HCT116 (cell line): Measurements from ENCODE around the gene TMEM109. TPM values are rescaled to one million over a fixed set of nuclear protein-coding genes. Genes with fewer than 3 reads are reported as not detected.
A peak's percentile ranks its signal among the peaks of the same experiment; 100 is the strongest.

Experiments
- ATAC-seq: fragments of 200-7000 bp; cut with Tn5 transposase; 2 replicates; pipeline ENCODE4 v1.9.1; 2020; ENCODE audit warnings: mild to moderate bottlenecking, moderate library complexity
- BruUV-seq: library from RNA; stranded (reverse); fragments of 400-500 nt; replicated peaks from 2 replicates; lab custom pipeline; 2021; lab: Mats Ljungman, UMichigan
- CTCF ChIA-PET: fragments of 300-600 bp; sonication (Branson Sonifier 250); formaldehyde crosslinking; loops from one replicate; lab custom pipeline; 2021; ENCODE audit warnings: antibody characterized with exemption; lab: Charles Lee
- POLR2A ChIA-PET: fragments of 300-600, 350-600 bp; sonication (Branson Sonifier 250); formaldehyde crosslinking; loops from one replicate; lab custom pipeline; 2021; ENCODE audit warnings: antibody characterized with exemption; lab: Charles Lee
- RAD21 ChIA-PET, 2 experiments: fragments of 300-600 bp; sonication (Branson Sonifier 250); formaldehyde crosslinking; loops; one replicate each; lab custom pipeline; 2023; ENCODE audit warnings: low total read pairs in 2 of 2; ENCODE audit not compliant: uncharacterized antibody in 2 of 2, unreplicated experiment in 2 of 2, low non-redundant PET in 1 of 2; lab: Charles Lee
- DNase-seq: peaks from one replicate; pipeline ENCODE4 v3.0.0-alpha.2; 2010; ENCODE audit warnings: low read depth, low spot score
- H2AFZ ChIP-seq: fragments of 200-600 bp; shearing (Covaris generic), sonication (generic); 2 replicates; pipeline ENCODE4 v1.6.1; 2017; ENCODE audit warnings: low read depth, mixed run types, mixed read lengths, antibody characterized with exemption, low read length; ENCODE audit not compliant: poor library complexity, severe bottlenecking
- H3K27ac ChIP-seq: 2 replicates; pipeline ENCODE4 v1.5.1; 2012; ENCODE audit warnings: low read depth, low read length
- H3K27me3 ChIP-seq: fragments of 200-600 bp; sonication (generic); 2 replicates; pipeline ENCODE4 v1.6.1; 2016; ENCODE audit warnings: mixed run types, low read length, mixed read lengths; ENCODE audit not compliant: insufficient read depth
- H3K36me3 ChIP-seq, 2 experiments: fragments of 200-500 bp in 1 of 2; fragments of 200-600 bp in 1 of 2; sonication (Bioruptor generic) in 1 of 2; sonication (generic) in 1 of 2; 2 replicates each; pipeline versions ENCODE4 v1.5.1 to v1.6.1; 2014 to 2016; ENCODE audit warnings: low read length in 2 of 2, inconsistent platforms in 1 of 2, mixed read lengths in 1 of 2, mixed run types in 1 of 2; ENCODE audit not compliant: insufficient read depth in 2 of 2, control insufficient read depth in 1 of 2
- H3K4me1 ChIP-seq, 2 experiments: fragments of 200-600 bp in 1 of 2; sonication (generic) in 1 of 2; 2 replicates each; pipeline versions ENCODE4 v1.5.1 to v1.6.1; 2012 to 2017; ENCODE audit warnings: low read length in 2 of 2, inconsistent platforms in 1 of 2, mild to moderate bottlenecking in 1 of 2, mixed read lengths in 1 of 2, mixed run types in 1 of 2, moderate library complexity in 1 of 2; ENCODE audit not compliant: insufficient read depth in 2 of 2, control insufficient read depth in 1 of 2
- H3K4me2 ChIP-seq: fragments of 200-600 bp; sonication (generic); 2 replicates; pipeline ENCODE4 v1.6.1; 2017; ENCODE audit warnings: mixed run types, low read length, mixed read lengths
- H3K4me3 ChIP-seq, 2 experiments: fragments of 200-600 bp in 1 of 2; sonication (generic) in 1 of 2; replicated peaks in 1 of 2; 2 replicates each; pipeline ENCODE4 v1.5.1; 2011 to 2016; ENCODE audit warnings: low read length in 2 of 2, control low read depth in 1 of 2, low read depth in 1 of 2, mild to moderate bottlenecking in 1 of 2, mixed read lengths in 1 of 2, mixed run types in 1 of 2
- H3K79me2 ChIP-seq: fragments of 200-600 bp; sonication (generic); 2 replicates; pipeline ENCODE4 v1.6.1; 2017; ENCODE audit warnings: mild to moderate bottlenecking, mixed run types, low read length, moderate library complexity, mixed read lengths; ENCODE audit not compliant: insufficient read depth
- H3K9ac ChIP-seq: fragments of 200-600 bp; sonication (generic); 2 replicates; pipeline ENCODE4 v1.6.1; 2016; ENCODE audit warnings: low read length, mixed read lengths
- H3K9me2 ChIP-seq: fragments of 200-600 bp; sonication (generic), shearing (Covaris generic); 2 replicates; pipeline ENCODE4 v1.6.1; 2017; ENCODE audit warnings: mixed run types, mild to moderate bottlenecking, moderate library complexity; ENCODE audit not compliant: insufficient read depth
- H3K9me3 ChIP-seq, 2 experiments: fragments of 200-500 bp in 1 of 2; fragments of 200-600 bp in 1 of 2; sonication (Bioruptor generic) in 1 of 2; sonication (generic) in 1 of 2; 2 replicates each; pipeline ENCODE4 v1.6.1; 2014 to 2017; ENCODE audit warnings: low read length in 2 of 2, mixed read lengths in 2 of 2, inconsistent platforms in 1 of 2, low read depth in 1 of 2, mild to moderate bottlenecking in 1 of 2, mixed run types in 1 of 2, moderate library complexity in 1 of 2; ENCODE audit not compliant: control insufficient read depth in 1 of 2, insufficient read depth in 1 of 2
- H4K20me1 ChIP-seq: fragments of 200-600 bp; sonication (generic), shearing (Covaris generic); 2 replicates; pipeline ENCODE4 v1.6.1; 2017; ENCODE audit warnings: mixed run types, mild to moderate bottlenecking, moderate library complexity; ENCODE audit not compliant: insufficient read depth
- ATF3 ChIP-seq: IDR thresholded peaks from 2 replicates; pipeline ENCODE4 v1.6.1; 2012
- CBX3 ChIP-seq: IDR thresholded peaks from 2 replicates; pipeline ENCODE4 v1.6.1; 2012; ENCODE audit warnings: low read depth
- CEBPB ChIP-seq: IDR thresholded peaks from 2 replicates; pipeline ENCODE4 v1.6.1; 2012; ENCODE audit warnings: low read depth
- CTCF ChIP-seq, 3 experiments: fragments of 200-600 bp in 1 of 3; sonication (generic) in 1 of 3; IDR thresholded peaks in 2 of 3; conservative IDR thresholded peaks in 1 of 3; 2 replicates each; pipeline ENCODE4 v1.5.1; 2012 to 2017; ENCODE audit warnings: low read depth in 2 of 3, low read length in 2 of 3, antibody characterized with exemption in 1 of 3, borderline replicate concordance in 1 of 3, control low read depth in 1 of 3, mild to moderate bottlenecking in 1 of 3, mixed read lengths in 1 of 3, mixed run types in 1 of 3, moderate library complexity in 1 of 3; ENCODE audit not compliant: insufficient read depth in 1 of 3
- SIN3A ChIP-seq: IDR thresholded peaks from 2 replicates; pipeline ENCODE4 v1.6.1; 2012; ENCODE audit warnings: low read depth
- SP1 ChIP-seq: IDR thresholded peaks from 2 replicates; pipeline ENCODE4 v1.6.1; 2012; ENCODE audit warnings: low read depth
- YY1 ChIP-seq: IDR thresholded peaks from 2 replicates; pipeline ENCODE4 v1.6.1; 2011; ENCODE audit warnings: low read length, low read depth, moderate library complexity, mild to moderate bottlenecking; ENCODE audit not compliant: insufficient replicate concordance; ENCODE audit errors: extremely low read depth
- intact Hi-C: fragments of 100-400 bp; cut with micrococcal nuclease; formaldehyde crosslinking; loops from 2 replicates; pipeline ENCODE4 v1.10.0; 2022
- total RNA-seq: library from RNA; stranded (reverse); gene quantifications from one replicate; pipeline ENCODE4 v1.2.1, GENCODE V29; 2021; ENCODE audit not compliant: unreplicated experiment

TMEM109 gene
- total RNA-seq, 1 experiment from 2014 or later = 44.4 TPM

GRCh38 chr11:60914633-60915247 is 782 bp downstream of the TMEM109 start:
- H3K36me3 ChIP-seq = peaks cover 0 to 3% of the 10 kb centered on the region in 2 experiments; a peak in 1 of 4 replicates
- H4K20me1 ChIP-seq = no peaks in the 10 kb centered on the region; the same call in 1 of the 2 replicates
- H3K27ac ChIP-seq = peak overlapping the region; percentile 61
- ChIA-PET POLR2A (interaction anchor here (0.9 kb wide), 1 partner anchor 10 kb away, joined by 4 read pairs; no protein-coding TSS in a partner anchor), CTCF (interaction anchor here (0.6 to 2.1 kb wide), 6 partner anchors 10 to 272 kb away, joined by 3 to 13 read pairs (median 4); no protein-coding TSS in a partner anchor), RAD21 (no interaction called here)
- H3K79me2 ChIP-seq = peaks cover 54% of the 10 kb centered on the region
- H3K4me1 ChIP-seq = peaks cover 26 to 66% of the 10 kb centered on the region in 2 experiments
- ATAC-seq (peak; percentile 28), DNase-seq (no peak)
- H3K9ac ChIP-seq = peak overlapping the region; percentile 73
- no peak for TF ChIP-seq SIN3A
- no peak for TF ChIP-seq ATF3
- TF ChIP-seq CBX3 = no peak
- TF ChIP-seq YY1 = no peak
- TF ChIP-seq CEBPB = no peak
- TF ChIP-seq CTCF (IDR thresholded peaks at IDR 0.05 in 2 of 3, conservative IDR thresholded peaks at IDR 0.05 in 1 of 3; ENCODE audit: borderline replicate concordance in 1 of 3, insufficient read depth in 1 of 3, low read depth in 2 of 3, low read length in 2 of 3) = no peak
- TF ChIP-seq SP1 = no peak
- no peak overlapping the region for H2AFZ ChIP-seq
- H3K4me3 ChIP-seq = peak overlapping the region; percentile 61 to 67
- H3K9me2 ChIP-seq = no peaks in the 10 kb centered on the region
- intact Hi-C loops = loop anchor here (10.0 kb wide), 1 partner anchor 270 kb away; no protein-coding TSS in a partner anchor
- H3K9me3 ChIP-seq = no peaks in the 10 kb centered on the region
- BruUV-seq = no TSS peak
- H3K27me3 ChIP-seq = no peaks in the 10 kb centered on the region
- peak overlapping the region; percentile 89 for H3K4me2 ChIP-seq
